ENCODE results near the gene B4GALT2. TPM values are rescaled to one million over a fixed set of nuclear protein-coding genes. Genes with fewer than 3 reads are reported as not detected.

Gene B4GALT2
- total RNA-seq, 1 donor from 2014 or later: 40.1 TPM

DNA sequence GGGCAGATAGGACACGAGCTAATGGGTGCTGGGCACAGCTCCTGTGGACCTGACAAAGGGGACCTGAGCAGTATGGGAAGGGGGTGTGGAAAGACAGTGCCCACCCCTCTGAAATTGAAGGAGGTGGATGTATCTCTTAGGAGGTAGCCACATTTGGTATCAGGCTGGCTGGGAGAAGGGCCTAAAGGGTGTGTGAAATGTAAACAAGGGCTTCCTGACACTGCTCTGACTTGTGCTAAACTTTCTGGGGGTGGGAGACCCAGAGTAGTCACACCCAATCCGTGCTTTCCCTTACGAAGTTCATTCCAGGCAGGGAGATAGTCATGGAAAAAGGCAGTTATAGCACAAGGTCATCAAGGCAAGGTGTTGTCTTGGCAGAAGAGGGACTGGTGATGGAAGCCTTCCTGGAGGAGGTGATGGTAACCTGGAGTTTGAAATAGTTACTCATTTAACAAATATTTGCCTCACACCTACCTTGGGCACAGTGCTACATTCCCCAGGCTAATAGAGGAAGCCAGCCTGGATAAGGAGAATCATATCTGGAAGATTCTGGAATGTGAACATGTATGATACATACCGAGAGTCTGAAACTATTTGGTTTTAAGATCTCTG is 7.1 kb downstream of the B4GALT2 start:
- ATAC-seq: no peak

DNA sequence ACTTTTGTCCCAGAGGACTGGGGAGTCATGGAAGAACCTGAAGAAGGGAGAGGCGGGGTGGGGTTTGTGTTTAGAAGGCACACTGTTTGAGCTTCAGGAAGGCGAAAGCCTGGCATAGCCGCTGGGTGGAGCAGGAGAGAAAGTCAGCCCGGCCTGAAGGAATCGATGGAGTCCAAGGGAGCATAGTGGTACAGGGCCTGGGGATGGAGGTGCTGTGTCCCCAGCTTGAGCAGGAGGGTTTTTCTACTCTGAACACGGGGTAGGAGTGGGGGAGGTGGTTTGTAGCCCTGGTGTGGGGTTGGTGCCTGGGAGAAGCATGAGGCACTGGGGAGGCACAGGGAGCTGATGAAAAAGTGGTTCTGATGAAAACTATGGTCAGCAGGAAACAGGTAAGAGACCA is 7.7 kb downstream of the B4GALT2 start:
- ATAC-seq: no peak

DNA sequence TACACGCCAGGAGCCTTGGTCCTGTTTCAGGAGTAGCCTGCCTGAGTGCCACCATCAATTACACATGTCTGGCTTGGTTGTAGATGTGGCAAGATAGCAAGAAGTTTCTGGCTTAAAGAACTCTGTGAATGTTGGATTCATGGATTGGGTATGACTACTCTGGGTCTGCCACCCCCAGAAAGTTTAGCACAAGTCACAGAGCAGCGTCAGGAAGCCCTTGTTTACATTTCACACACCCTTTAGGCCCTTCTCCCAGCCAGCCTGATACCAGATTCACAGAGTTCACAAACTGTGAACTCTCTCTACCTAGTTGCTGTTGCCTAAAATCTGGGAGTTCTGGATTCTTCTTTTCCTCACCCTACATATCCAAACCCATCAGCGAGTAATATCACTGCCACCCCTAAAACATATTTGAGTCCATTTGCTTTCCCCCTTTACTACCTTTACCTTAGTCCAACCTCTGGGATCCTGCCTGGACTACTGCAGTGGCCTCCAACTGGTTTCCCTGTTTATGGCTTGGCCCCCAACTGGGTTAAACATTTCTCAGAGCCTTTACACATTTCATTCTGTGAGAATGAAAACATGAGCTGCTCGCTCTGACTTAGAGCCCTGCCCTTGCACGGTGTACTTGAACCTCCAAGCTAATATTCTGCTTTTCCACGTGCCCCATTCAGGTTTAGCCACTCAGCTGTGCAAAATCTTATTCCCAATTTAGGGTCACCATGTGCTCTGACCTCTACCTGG is 8.3 kb downstream of the B4GALT2 start:
- no peak for ATAC-seq

DNA sequence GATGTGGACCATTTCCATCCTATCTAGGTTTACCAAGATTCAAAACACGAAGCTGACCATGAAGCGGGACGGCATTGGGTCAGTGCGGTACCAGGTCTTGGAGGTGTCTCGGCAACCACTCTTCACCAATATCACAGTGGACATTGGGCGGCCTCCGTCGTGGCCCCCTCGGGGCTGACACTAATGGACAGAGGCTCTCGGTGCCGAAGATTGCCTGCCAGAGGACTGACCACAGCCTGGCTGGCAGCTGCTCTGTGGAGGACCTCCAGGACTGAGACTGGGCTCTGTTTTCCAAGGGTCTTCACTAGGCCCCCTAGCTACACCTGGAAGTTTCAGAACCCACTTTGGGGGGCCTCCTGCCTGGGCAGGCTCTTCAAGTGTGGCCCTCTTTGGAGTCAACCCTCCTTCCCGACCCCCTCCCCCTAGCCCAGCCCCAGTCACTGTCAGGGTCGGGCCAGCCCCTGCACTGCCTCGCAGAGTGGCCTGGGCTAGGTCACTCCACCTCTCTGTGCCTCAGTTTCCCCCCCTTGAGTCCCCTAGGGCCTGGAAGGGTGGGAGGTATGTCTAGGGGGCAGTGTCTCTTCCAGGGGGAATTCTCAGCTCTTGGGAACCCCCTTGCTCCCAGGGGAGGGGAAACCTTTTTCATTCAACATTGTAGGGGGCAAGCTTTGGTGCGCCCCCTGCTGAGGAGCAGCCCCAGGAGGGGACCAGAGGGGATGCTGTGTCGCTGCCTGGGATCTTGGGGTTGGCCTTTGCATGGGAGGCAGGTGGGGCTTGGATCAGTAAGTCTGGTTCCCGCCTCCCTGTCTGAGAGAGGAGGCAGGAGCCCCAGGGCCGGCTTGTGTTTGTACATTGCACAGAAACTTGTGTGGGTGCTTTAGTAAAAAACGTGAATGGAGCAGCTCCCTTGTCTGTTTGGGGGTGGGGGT is 11.5 kb downstream of the B4GALT2 start:
- ATAC-seq: peak; percentile 1

DNA sequence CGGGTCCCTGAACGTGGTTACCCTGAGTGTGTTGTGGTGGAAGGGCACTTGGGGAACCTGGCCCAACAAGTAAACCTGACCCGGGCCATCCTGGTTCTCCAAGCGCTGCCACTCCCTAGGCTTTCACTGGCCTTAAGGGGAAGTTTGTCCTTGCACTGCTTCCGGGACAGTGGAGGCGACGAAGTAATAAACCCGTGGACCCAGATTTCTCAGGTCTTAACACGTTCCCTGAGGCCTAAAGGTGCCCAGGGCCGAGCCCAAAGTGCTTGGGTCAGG is 12.1 kb downstream of the B4GALT2 start:
- no peak for ATAC-seq

DNA sequence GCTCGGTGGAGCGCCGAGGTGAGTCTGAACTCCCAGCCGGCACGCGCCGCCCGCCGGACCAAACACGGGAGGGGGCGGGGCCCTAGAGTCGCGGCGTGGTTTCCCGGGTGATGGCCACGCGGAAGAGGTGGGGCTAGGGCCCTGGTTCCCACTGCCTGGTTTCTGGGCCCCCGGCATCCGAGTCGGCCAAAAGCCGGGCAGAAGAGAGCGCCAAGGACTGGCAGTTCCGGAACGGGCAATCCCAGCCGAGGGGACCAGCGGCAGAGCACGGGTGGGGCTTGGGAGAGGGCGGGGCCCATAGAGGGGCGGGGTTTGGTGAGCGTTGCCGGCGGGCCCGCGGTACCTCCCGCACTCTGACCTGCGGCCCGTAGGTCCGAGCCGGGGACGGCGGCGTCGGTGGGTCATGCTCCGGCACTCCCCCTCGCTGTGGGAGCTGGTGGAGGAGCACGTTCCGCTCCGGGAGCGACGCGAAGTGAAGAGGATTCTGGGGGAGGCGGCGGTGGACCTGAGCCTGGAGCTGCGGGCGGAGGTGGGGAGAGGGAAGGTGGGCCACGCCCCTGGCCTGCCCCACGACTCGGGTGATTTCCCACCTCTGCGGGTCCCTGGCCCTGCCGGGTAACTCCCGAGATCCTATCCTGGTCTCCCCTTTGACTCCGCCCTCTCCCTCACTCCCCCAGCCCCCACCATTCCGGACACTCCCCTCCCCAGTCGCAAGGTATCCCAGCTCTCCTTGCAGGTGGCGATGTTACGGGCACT is 12.6 kb downstream of the B4GALT2 start, which contains the start of gene CCDC24:
Gene CCDC24 (plus strand): TSS at position 124 of the 756 bp plus-strand sequence. CDS start 280 bp downstream, at position 404.
- peak; percentile 77 for ATAC-seq

DNA sequence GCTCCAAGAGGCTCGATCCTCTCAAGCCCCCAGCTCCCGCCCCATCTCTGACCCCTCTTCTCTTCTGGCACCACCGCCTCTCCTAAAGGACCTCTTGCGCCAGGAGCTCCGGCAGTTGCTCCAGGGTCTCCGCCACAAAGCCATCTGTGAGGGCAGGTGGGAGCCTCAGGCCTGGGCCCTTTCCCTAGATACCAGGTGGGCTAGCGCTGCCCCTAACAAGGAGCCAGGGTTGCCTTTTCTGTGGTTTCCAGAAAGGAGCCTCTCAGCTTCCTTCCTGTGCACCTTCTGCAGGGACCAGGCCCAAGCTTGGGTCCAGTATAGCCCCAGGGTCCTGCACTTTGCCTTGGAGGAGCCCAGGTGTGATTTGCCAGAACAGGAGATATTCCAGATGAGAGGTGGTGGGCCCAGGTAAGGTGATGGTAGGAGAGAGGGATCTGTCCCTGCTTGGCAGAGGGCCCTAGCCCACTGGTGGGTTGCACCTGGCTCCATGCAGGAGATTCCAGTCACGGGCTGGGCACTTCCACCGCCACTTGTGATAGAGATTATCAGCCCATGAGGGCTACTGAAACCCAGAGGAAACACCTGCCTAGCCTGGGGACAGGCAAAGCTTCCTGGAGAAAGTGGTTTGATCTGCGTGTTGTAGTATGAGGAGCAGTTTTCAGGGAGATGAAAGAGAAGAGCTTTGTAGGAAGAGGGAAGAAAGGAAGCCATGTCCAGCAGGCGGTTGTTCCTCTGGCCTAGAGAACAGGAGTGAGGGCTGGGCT is 13.4 kb downstream of the B4GALT2 start:
- no peak for ATAC-seq

DNA sequence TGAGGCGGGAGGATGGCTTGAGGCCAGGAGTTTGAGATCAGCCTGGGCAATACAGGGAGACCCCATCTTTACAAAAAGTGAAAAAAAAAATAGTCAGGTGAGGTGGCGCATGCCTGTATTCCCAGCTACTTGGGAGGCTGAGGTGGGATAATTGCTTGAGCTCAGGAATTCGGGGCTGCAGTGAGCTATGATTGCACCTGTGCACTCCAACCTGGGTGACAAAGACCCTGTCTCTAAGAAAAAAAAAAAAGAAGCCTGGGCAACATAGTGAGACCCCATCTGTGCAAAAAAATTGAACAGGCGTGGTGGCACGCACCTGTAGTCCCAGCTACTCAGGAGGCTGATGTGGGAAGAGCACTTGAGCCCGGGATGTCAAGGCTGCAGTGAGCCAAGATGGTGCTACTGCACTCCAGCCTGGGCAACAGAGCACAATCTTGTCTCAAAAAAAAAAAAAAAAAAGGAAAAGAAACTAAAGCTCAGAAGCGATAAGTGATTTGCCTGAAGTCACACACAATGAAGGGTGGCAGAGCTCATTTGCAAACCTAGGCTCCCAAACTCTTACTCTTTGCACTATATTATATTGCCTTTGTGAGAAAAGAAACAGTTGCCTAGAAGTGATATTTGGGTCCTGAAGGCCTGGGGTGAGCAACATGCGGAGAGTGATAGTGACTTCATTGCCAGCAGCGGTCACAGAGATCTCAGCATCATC is 14.3 kb downstream of the B4GALT2 start:
- ATAC-seq: no peak

DNA sequence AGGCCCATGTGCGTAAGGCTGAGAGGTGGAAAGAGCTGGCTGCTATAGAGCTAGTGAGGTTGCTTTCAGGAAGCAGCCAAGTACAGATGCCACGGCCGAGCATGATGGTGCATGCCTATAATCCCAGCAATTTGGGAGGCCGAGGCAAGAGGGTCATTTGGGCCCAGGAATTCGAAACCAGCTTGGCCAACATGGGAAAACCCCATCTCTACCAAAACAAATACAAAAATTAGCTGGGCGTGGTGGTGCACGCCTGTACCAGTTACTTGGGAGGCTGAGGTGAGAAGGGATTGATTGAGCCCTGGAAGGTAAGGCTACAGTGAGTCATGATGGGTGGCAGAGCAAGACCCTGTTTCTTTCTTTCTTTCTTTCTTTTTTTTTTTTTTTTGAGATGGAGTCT is 15.1 kb downstream of the B4GALT2 start:
- peak; percentile 9 for ATAC-seq

DNA sequence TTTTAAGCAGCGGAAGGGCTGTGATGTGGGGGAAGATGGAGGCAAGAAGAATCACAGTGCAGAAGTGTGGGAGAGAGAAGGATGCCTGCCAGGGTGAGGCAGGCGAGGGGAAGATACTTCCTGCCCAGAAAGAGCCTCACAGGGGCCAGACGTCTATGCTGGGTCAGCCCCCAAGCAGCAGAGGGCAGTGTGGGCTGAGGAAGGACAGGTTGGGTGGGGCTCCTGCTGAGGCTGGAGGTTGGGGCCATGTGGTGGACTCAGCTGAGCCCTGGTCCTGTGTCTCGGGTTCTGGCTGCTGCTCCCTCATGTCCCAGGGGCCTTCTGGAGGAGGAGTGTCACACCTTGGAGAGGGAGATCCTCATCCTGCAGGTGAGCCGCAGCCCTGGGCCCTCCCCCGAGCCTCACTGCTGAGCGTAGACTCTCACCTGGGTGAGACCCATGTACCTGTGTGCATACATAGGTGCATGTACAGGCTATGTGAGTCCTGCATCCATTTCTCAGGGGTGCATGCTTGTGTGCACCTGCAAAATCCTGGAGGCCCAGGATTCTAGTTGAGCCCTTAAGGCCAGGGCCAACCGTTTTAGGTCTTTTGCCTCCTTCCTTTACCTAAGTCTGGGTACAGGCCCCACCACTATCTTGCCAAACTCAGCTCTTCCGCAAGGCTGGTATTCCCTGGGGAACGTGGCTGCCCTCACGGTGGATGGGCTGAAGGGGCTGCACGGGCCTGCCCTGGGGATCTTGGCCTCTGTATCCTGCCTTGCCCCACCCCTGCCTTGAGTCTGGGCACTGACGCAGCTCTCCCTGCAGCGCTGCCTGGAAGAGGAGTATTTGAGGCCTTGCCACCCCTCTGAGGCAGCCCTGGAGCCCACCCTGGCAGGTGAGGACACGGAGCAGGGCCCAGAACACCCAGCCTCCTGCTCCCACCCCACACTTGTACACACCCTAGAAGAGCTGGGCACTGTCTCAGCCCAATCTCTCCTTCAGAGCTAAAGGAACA is 16.1 kb downstream of the B4GALT2 start:
- ATAC-seq: no peak

DNA sequence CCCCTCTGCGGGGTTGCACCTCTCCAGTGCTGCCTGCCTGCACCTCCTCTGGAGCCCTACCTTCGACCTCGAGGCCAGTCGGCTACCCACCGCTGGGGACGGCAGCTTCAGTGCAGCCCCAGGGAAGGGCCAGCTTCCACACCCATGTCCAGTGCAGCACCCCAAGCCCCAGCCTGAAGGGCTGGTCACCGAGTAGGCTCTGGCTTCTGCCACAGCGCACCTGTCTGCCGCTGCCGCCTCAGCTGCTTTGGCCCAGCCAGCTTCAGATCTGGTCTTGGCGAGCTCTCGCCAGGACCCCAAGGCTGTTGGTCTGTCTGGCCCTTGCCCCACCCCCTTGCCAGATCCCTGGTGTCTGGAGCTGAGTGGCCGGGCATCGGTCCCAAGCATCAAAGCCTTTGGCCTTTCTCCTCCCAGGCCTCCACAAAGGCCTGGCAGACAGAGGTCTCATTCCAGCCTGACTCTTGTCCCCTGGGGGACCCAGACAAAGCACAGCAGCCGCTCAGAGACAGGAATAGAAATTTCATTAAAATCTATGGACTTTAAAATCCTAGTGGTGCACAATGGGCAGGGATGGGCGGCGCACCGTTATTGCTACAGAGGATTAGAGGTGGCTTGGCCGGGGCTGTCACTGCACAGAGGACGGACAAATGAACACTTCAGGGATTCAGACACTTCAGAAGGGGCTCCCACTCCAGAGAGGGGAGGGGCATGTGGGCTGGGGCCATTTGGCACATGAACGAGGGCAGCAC is 17.1 kb downstream of the B4GALT2 start:
- ATAC-seq: no peak

DNA sequence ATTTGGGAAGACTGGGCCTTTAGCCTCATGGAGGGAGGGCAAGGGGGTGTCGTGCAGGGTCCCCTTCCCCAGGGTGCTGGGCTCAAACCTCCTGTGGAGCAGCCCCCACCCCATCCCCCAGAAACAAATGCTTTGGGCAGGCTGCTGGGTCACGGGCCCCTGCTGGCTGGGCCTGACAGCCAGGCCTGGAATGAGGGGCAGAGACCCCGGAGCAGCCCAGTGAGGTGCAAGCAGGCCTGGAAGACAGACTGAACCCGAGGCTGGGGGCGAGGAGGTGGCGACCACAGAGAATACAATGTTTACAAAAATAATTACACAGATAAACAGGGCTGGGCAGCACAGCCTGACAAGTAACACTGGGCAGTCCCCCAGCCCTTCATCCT is 17.7 kb downstream of the B4GALT2 start:
- no peak for ATAC-seq

DNA sequence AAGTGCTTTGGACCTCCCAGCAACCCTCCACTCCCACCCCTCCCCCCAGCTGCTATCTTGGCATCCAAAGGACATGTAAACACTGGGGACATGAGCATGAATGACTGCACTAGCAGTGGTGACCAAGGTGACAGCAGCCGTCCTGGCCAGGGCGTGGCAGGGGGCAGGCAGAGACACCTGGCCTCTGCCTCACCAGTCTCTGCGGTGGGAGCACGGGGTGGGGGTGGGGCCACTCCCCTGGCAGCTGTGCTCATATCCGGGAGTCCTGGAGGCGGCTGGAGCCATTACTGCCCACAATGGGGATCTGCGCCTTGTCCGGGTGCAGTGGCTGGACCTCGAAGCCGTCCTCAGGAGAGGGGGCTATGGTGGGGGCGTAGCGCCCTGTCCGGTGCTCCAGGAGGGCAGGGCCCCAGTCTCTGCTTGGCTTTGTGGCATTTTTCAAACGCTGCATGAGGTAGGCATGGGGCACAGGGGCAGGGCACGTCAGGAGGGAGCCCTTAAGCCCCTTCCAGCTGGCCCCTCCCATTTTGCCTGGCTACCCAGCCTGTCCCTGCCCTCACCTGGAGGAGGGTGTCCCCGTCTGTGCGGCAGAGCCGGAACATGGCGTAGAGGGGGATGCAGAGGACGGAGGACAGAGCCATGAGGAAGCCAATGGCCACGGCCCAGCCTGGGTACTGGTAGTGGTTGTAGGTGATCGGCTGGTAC is 18.4 kb downstream of the B4GALT2 start:
- no peak for ATAC-seq

DNA sequence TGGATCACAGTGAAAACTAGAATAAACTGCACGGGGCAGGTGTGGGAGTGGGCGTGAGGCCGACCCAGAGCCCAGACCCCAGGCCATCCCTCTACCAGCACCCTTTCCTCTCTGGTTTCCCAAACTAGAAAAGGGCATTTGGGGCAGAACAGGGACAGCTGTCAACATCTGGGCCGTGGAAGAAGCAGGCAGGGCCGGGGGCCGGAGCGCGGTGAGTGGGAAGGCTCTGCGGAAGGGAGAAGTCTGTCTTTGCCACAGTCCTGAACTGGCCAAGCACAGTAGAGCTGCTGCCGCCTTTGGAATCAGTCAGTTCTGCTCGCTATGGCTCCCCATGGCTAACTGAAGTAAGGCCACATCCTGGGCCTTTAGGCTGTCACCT is 19.0 kb downstream of the B4GALT2 start:
- ATAC-seq: no peak

DNA sequence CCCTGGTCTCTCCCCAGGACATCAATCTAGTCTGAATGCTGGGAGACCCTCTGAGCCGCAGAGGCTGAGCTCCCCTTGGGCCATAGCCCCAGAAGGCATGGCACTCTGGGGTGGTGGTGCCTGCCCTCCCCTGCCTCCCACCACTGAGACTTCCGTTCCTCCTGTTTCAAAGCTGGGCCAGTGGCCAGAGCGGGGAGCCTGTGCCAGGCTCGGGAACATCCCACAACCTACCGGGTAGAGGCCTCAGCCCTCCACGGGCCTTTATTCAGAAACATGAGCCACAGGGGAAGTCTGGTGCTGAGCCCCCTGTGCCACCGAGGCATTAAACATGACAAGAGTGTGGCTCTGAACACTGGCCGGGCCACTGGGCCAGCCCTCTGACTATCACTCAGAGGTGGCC is 20.4 kb downstream of the B4GALT2 start:
- no peak for ATAC-seq

DNA sequence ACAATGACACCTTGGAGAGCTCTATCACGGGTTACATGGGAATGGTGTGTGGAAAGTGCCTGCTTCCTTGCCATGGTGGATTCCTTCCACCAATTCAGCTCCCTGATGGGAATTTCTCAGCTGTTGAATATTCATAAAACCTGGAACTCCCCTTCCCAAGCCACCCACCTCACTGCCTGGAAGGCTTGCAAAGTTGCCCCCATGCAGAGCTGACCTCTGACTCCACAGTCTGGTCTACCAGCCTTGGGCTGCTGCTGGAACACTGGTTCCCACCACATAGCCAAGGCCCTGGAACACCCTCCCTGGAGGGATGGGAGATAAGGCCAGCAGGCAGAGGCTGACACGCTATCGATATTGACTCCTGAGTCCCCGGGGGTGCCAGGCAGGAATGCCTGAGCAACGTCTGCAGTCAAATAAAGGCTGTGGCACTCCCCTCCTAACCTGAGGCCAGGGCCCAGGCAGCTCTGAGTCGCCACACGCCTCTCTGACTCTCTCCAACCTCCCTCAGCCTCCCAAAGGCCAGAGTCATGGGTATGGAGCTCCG is 21.2 kb downstream of the B4GALT2 start:
- no peak for ATAC-seq

DNA sequence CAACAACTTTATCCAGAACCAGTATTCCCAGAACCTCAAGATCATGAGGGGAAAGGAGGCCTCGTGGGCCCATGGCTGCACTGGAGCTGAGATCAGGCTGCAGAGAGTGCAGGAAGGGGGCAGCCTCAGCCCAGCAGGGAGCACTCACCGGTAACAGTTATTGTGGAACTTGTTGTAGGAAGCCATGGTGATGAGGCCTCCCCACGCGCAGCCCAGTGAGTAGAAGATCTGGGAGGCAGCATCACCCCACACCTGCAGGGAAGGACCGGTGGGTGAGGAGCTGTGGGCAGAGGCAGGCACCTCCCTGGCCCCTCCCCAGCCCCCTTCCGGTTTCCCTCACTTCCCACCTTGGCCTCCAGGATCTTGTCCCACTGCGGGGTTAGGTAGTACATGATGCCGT is 23.2 kb downstream of the B4GALT2 start:
- ATAC-seq: no peak

DNA sequence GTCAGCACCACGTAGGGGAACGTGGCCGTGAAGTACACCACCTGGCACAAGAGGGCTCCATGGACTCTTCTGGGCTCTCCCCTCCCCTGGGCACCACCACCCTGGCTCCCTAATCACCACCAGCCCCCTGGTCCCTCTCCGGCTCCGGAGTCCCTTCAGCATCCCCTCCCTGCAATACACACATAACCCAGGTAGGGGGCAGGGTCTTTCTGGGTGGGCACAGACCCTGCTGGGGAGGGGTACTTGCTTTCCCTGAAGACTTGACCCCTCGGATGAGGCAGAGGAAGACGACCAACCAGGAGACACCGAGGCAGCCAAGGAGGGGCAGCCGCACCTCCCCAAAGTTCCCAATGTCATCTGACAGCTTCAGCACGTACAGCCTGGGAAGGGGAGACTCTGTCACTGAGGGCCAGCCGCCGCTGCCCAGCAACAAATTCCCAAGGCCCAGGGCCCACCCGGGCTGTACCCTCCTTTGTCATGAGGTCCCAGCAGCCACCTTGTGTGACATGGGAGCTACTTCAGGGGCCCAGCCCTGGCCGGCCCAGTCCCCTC is 23.7 kb downstream of the B4GALT2 start:
- ATAC-seq: no peak
